ENCODE data around the gene FNIP2.
"Not testable (repeated sequence)": the region's sequence is repeated elsewhere in the genome, so short reads cannot be mapped to it uniquely, and the experiment has no call there.

Gene FNIP2

GRCh38 chr4:158768555-158769174 lies at the start of gene FNIP2:
Gene FNIP2, plus strand, starts transcription at chr4:158769026. Its CDS starts 187 bp downstream, at chr4:158769213.
- DNase-seq, result peak; percentile 55

DNA sequence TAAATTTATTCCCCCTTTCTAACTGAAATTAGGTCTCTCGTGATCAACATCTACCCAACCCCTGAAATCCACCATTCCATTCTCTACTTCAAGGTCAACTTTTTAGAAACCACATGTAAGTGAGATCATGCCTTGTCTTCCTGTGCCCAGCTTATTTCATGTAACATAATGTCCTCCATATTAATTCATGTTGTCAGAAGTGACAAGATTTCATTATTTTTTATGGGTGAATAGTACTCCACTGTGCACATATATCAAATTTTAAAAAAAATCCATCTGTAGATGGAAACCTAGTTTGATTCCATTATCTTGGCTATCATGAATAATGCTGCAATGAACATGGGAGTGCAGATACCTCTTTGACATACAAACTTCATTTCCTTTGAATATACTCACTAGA lies 47.1 kb upstream of the FNIP2 start:
- DNase-seq, result no peak

GRCh38 chr4:158722291-158722916 lies 46.4 kb upstream of the FNIP2 start:
- DNase-seq, result no peak

DNA sequence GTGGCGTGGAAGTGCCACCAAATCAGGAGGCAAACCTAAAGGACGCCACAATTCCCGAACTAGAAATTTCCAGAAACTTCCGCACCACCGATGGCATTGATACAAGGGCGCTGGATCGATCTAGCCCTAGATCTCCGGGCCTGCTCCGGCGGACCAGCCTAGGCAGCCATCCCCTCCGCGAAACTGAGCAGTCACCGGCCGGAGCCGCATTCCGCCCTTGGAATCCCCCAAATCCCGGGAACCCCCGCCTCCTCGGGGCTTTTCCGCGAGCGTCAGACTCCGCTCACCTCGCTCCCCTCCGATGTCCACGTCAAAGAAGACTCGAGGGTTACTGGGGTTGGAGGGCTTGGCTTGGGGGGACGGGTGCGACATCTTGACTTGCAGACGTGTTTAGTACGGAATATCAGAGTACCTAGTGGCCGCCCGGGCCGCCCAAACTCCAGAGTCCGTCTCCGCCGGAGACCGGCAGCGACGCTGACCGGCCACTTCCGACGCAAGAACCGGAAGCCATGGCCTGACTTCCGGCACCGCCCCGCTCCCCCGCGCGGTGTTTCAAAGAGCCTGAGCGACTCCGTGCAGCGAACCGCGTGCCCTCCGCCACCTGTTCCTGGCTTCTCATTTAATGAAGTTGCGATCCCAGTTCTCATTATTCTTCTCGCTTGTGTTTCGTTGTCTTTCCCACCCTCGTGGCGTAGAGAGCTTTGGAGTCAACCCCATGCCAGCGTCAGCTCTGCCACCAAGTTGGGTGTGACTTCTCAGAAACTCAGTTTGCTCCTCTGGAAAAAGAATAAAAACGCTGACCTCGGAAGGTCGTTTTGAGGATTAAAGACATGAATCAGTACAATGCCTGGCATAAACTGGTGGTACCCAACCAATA lies 45.7 kb upstream of the FNIP2 start, which contains the start of gene PPID:
Gene PPID (minus strand): TSS at position 480 of the 877 bp plus-strand sequence. CDS start 108 bp downstream, at position 372.
- DNase-seq, result peak; percentile 55

GRCh38 chr4:158724637-158725036 lies 44.2 kb upstream of the FNIP2 start:
- DNase-seq, result no peak

DNA sequence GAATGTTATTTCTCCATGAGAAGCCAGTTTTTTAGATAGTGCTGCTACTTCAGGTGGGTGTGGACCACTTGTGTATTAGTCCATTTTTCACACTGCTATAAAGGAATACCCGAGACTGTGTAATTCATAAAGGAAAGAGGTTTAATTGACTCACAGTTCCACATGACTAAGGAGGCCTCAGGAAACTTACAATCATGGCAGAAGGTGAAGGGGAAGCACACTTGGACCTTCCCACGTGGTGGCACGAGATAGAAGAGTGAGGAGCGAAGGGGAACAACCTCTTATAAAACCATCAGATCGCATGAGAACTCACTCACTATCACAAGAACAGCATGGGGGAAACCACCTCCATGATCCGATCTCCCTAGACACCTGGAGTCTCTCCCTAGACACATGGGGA lies 42.2 kb upstream of the FNIP2 start:
- no peak for DNase-seq

GRCh38 chr4:158728236-158728635 lies 40.6 kb upstream of the FNIP2 start:
- DNase-seq, result no peak

- no peak for DNase-seq
These were observed 38.9 kb upstream of the FNIP2 start for GRCh38 chr4:158729716-158730559.

DNA sequence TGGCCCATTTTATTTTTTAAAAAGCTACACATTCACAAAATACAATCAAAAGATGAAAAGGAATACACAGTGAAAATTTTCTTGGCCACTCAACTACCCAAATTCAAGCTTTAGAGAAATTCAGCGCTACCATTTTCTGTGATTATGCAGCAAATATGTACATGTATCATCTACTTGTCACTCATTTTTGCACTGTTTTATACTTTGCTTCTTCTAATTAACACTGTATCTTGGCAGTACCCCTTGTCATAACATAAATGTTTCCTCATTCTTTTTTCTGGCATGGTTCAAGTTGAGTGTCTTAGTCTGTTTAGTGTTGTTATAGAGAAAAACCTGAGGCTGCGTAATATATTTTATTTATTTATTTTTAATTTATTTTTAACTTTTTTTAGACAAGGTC lies 30.0 kb upstream of the FNIP2 start:
- DNase-seq, result no peak

DNA sequence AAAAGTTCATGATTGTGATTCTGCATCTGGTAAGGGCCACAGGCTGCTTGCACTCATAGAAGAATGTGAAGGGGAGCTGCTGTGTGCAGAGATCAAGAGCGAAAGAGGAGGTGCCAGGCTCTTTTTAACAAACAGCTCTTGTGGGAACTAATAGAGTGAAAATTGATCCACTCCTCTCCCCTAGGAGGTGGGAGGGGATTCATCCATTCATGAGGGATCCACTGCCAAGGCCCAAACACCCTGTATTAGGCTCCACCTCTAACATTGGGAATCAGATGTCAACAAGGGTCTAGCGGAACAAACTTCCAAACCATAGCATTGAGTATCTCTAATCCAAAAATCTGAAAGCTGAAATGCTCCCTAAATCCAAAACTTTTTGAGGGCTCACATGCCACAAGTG lies 29.2 kb upstream of the FNIP2 start:
- DNase-seq, result no peak

GRCh38 chr4:158741326-158742021 lies 27.4 kb upstream of the FNIP2 start:
- DNase-seq, result no peak

DNA sequence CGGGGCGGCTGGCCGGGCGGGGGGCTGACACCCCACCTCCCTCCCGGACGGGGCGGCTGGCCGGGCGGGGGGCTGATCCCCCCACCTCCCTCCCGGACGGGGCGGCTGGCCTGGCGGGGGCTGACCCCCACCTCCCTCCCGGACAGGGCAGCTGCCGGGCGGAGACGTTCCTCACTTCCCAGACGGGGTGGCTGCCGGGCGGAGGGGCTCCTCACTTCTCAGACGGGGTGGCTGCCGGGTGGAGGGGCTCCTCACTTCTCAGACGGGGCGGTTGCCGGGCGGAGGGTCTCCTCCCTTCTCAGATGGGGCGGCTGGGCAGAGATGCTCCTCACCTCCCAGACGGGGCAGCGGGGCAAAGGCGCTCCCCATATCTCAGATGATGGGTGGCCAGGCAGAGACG lies 22.3 kb upstream of the FNIP2 start:
- DNase-seq, result not testable (repeated sequence)

- no peak for DNase-seq
These were observed 18.4 kb upstream of the FNIP2 start for GRCh38 chr4:158750379-158750778.

- no peak for DNase-seq
These were observed 14.2 kb upstream of the FNIP2 start for GRCh38 chr4:158754385-158755180.

GRCh38 chr4:158755819-158756218 lies 13.0 kb upstream of the FNIP2 start:
- not testable (repeated sequence) for DNase-seq

GRCh38 chr4:158756588-158756987 lies 12.2 kb upstream of the FNIP2 start:
- no peak for DNase-seq

DNA sequence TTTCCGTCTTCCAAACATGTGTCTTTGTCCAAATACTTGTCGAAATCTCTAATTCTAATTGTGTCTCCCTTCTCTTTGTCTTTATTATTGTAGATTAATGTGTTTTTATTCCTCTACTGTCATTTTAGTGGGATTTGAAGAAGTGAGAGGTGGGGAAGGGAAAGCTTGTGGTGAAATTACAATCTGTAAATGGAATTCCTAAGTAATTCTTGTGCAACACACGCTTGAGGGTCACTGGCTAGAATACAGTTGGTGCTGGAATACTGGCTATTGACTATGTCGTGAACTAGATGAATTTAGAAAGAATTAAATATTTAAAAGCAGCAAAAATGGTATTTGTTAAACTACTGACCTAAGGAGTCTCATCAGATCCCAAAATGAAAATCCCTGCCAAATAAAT lies 10.7 kb upstream of the FNIP2 start:
- DNase-seq, result no peak

DNA sequence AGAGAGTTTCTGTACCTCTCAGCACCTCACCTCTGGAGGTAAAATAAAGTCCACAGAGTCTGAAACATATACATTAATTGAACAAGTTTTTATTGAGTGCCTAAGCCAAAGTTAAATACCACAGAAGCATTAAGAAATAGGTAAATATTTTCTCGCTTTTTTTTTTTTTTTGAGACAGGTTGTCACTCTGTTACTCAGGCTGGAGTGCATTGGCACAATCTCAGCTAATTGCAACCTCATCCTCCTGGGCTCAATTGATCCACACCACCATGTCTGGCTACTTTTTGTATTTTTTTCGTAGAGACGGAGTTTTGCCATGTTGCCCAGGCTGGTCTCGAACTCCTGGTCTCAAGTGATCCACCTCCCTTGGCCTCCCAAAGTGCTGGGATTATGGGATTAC lies 10.1 kb upstream of the FNIP2 start:
- DNase-seq, result no peak

DNA sequence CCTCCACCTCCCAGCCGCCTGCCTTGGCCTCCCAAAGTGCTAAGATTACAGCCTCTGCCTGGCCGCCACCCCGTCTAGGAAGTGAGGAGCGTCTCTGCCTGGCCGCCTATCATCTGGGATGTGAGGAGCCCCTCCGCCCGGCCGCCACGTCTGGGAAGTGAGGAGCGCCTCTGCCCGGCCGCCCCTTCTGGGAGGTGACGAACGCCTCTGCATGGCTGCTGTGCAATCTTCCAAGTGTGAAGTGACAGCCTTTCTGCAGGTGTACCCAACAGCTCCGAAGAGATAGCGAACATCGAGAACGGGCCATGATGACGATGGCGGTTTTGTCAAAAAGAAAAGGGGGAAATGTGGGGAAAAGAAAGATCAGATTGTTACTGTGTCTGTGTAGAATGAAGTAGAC lies 9.3 kb upstream of the FNIP2 start:
- not testable (repeated sequence) for DNase-seq

DNA sequence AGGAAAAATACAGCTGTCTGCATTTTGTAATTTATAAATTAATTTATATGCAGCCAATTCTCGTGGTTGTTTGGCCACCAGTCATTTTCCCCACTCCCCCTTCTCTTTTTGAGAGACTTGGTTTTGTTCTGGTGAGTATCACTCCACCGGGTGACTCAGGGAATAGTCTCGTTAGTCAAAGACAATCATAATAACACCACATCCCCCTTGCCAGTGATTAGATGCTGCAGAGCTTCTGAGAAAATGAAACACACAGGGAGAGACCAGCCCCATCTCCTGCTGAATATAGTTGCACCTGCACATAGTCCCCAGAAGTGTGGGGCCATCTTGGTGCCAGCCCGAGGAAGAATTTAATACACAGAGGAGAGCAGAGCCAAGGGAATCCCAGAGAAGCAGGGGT lies 8.0 kb upstream of the FNIP2 start:
- DNase-seq, result no peak

DNA sequence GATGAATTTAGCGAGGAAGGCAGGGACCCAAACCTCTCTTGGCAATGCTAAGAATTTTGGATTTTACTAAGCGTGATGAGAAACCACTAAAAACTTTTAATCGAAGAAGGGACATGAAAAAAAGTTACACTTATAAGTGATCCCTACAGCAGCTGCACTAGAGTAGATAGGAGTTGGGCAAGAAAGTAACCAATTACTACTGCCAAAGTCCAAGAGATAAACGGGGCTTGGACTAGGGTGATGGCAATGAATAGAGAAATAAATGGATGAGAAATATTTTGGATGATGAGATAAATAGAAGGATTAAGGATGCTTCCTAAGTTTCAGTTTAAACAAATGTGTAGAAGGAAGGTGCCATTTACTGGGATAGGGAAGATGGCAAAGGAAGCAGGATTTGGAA lies 6.3 kb upstream of the FNIP2 start:
- DNase-seq, result no peak
